Breast epithelium (tissue), 3 donors: ENCODE measurements around the gene GHR.

Experiments used
- POLR2A ChIP-seq: fragments of 450-650 bp; IDR thresholded peaks from one replicate; pipeline ENCODE4 v1.6.1; 2016; ENCODE audit warnings: antibody characterized with exemption, mild to moderate bottlenecking, moderate library complexity
- POLR2AphosphoS5 ChIP-seq, 3 donors: sonication (generic); formaldehyde crosslinking; IDR thresholded peaks; one replicate each; pipeline ENCODE4 v1.6.1; 2017; ENCODE audit warnings: antibody characterized with exemption in 3 of 3
- TF ChIP-seq, protein P1 (sequence below), 3 donors: fragments of 450-650 bp; IDR thresholded peaks; one replicate each; pipeline ENCODE4 v1.5.1; 2016 to 2017; ENCODE audit warnings: antibody characterized with exemption in 3 of 3, mild to moderate bottlenecking in 3 of 3, moderate library complexity in 3 of 3

DNA sequence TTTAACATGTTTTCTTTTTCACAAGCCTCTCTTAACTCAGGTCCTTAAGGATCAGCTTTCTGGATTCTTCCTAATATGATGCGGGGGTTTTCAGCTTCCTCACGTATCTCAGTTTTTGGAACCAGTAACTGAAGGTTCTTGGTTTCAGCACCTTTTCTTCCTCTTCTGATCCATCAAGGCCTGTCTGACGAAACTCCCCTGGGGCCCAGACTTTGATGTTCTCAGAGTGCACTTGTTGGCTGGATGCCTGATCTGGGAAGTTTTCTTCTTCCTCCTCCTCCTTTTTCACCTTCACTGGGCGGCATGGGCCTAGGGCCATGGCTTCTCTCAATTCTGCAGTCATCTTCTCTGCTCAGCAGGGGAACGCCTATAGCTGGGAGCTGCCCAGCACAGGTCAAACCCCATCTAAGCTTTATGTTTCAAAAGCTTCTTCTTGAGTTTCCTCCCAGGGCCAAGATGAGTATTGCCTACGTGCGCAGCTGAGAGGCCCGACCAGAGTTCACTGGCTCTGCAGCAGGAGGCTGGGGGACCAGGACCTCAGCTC is 44.8 kb downstream of the GHR start:
- TF ChIP-seq, protein P1, sequence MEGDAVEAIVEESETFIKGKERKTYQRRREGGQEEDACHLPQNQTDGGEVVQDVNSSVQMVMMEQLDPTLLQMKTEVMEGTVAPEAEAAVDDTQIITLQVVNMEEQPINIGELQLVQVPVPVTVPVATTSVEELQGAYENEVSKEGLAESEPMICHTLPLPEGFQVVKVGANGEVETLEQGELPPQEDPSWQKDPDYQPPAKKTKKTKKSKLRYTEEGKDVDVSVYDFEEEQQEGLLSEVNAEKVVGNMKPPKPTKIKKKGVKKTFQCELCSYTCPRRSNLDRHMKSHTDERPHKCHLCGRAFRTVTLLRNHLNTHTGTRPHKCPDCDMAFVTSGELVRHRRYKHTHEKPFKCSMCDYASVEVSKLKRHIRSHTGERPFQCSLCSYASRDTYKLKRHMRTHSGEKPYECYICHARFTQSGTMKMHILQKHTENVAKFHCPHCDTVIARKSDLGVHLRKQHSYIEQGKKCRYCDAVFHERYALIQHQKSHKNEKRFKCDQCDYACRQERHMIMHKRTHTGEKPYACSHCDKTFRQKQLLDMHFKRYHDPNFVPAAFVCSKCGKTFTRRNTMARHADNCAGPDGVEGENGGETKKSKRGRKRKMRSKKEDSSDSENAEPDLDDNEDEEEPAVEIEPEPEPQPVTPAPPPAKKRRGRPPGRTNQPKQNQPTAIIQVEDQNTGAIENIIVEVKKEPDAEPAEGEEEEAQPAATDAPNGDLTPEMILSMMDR (IDR thresholded peaks at IDR 0.05), result no peak
- no peak for TF ChIP-seq POLR2A
- TF ChIP-seq POLR2AphosphoS5 (IDR thresholded peaks at IDR 0.05), result no peak
